ENCODE results near the gene OTOG.

- no peak for TF ChIP-seq POLR2AphosphoS5 (IDR thresholded peaks at IDR 0.05; ENCODE audit: low read depth)
- no peak for TF ChIP-seq CTCF (IDR thresholded peaks at IDR 0.05; ENCODE audit: insufficient read depth, low read length)
Measured at GRCh38 chr11:17645190-17645970, 98.3 kb downstream of the OTOG start.

Measured in HL-60 (cell line).